Adipose tissue (tissue), 3 donors: ENCODE results near the gene PKD2L2. TPM values are rescaled to one million over a fixed set of nuclear protein-coding genes. Genes with fewer than 3 reads are reported as not detected.
"Not testable (repeated sequence)": the region's sequence is repeated elsewhere in the genome, so short reads cannot be mapped to it uniquely, and the experiment has no call there.

Experiments used
- H3K27ac ChIP-seq: one replicate; pipeline ENCODE4 v1.5.1; 2013; ENCODE audit warnings: low read depth, low read length
- WGBS, 3 donors: extraction: QIAGEN DNeasy Blood & Tissue Kit; methylation state at CpG; one replicate each; pipeline ENCODE4 v1.1.7; 2013; 5-methylcytosine and 5-hydroxymethylcytosine counted together
- polyA plus RNA-seq, 3 donors: library from polyadenylated mRNA; stranded (reverse); fragments of 200-250 nt; gene quantifications; one replicate each; pipeline ENCODE4 v1.2.3, GENCODE V29; 2013
- donor health status: healthy with polysubstance abuse.
- donor health status: Bipolar disorder and iron deficiency.
- donor health status: healthy.

Gene PKD2L2
- polyA plus RNA-seq, 3 donors = 0.06 TPM; not detected in 2

DNA sequence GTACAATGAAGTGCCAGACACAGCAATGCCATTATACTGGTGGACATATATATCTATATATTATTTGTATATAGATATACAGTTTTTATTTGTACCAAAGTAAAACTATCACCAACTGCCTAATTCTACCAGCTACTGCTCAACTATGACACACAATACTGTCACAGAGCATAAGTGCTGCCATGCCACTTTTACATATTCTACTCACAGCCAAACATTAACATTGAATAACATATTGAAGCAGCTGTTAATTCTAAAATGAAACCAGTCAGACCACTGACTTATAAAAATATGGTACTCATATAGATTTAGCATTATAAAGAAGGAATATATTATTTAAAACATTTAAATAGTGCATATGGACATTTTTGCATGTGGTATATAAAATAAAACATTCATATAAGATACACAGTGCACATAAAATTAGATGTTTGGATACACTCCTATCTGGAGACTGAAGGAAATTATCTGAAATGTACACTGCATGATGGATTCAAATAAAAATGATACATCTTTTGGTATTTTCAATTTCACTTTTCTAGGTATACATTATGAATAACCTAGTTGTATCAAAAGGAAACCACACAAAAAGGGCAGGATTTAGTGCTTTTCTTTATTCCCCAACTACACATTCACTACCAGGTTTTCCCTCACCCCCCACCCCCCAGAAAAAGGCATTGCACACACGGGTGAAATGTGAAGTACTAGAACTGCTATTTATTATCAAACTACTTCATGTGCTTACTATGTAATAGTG, 48.9 kb downstream of the PKD2L2 start:
- no peak overlapping the region for H3K27ac ChIP-seq
- WGBS, 3 donors = 78 to 91% (median 80%) methylated on average over 1 of the region's 1 CpG

DNA sequence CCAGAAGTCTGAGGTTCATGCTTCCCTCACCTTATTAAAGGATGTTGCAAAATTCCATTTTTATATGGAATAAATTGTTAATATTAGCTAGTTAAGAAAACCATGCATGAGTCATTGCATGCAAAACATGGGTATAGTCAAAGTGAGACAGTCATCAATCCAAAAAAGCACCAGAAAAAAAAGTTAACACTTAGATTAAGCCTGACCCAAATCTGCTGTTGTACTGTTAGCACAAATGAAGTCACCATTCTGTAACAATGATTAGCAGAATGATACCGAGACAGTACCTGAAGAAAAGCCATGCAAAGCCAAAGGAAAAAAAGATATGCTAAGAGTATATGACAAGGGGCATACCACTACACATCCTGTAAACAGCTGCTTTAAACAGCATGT, 49.5 kb downstream of the PKD2L2 start:
- no peak overlapping the region for H3K27ac ChIP-seq
- 91 to 100% (median 95%) methylated on average over 1 of the region's 1 CpG for WGBS, 3 donors

GRCh38 chr5:137939331-137939730, 50.1 kb downstream of the PKD2L2 start:
- H3K27ac ChIP-seq = no peak overlapping the region
- WGBS, 3 donors = 82 to 91% (median 82%) methylated on average over 7 of the region's 7 CpGs

- WGBS, 3 donors = 96 to 99% (median 98%) methylated on average over 4 of the region's 4 CpGs
- not testable (repeated sequence) for H3K27ac ChIP-seq
Measured at GRCh38 chr5:137944280-137944679, 55.0 kb downstream of the PKD2L2 start.

DNA sequence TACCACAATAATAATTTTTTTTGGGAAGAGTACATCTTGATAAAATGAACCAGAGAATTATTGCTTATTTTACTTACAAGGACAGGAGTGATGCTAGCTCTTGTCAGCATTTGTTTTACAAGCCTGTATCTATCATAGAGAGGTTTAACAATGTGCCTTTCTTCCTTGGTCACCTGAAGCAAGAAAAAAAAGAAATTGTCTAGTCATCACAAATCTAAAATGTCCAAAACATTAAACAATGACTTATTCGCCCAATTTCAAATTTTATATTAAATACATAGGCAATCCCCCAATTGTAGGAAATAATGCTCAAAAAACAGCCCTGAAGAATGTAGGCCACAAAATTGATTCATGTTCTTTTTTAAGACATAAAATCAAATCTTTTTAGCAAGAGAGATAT, 56.6 kb downstream of the PKD2L2 start:
- WGBS, 3 donors = 97% methylated on average over 1 of the region's 1 CpG
- no peak overlapping the region for H3K27ac ChIP-seq

DNA sequence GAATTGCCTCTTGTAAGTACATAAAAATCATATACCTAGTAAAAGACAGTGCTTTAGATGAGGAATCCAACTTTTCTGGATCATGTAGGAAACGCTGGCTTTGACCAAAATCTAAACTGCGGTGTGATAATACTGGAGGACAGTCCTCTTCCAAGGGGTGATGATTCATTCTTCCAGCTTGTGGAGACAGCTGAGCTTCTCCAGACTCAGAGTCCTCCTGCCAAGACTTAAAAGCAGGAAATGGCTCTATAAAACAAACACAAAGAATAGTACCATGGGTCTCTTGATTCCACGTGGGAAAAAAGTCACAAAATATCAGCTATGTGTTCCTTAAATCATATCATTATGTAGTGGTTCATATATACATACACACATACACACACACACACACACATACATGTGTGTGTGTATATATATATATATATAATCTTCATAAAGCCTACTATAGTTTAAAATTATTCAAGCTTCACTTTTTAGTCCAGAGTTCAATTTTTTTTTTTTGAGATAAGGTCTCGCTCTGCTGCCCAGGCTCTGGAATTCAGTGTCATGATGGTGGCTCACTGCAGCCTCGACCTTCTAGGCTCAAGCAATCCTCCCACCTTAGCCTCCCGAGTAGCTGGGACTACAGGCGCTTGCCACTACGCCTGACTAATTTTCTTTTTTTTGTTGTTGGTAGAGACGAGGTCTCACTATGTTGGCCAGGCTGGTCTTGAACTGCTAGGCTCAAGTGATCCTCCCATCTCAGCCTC, 65.0 kb downstream of the PKD2L2 start:
- WGBS, 3 donors = 68 to 90% (median 72%) methylated on average over 9 of the region's 9 CpGs
- no peak overlapping the region for H3K27ac ChIP-seq

DNA sequence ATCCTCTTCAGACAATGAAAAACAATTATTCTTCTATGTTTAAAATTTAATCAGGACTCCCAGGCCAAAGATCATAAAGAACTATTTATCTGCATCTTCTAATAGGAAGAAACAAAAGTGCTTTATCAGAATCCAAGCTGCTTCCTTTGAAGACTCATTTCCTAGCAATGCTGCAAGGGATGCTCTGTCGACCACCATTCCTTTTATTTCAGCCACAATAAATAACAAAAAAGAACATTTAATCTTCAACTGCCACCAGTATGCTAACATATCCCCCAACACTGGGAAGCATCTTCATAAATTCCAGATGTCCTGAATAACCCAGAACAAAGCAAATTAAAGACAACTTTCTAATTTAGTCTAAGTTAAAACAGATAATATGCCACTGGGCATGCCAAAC, 68.7 kb downstream of the PKD2L2 start:
- 41 to 81% (median 47%) methylated on average over 1 of the region's 1 CpG for WGBS, 3 donors
- H3K27ac ChIP-seq = no peak overlapping the region

DNA sequence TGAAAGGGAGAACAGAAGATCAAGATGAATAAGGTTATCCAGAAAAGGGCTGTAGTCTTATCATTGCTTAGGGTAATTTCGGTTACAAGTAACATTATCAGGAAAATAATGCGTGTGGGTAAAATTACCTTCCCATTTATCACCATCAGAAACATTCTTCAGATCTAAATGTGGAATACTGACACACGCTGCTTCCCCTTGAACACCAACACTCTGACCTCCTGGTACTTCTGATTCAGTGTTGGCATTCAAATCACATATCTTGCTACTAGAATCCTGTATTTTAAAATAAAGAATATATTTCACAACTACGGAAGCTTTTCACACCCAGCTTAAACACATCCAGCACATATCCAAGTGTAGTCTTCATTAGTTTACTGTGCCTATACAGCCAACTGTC, 70.2 kb downstream of the PKD2L2 start:
- no peak overlapping the region for H3K27ac ChIP-seq
- WGBS, 3 donors = 84 to 96% (median 90%) methylated on average over 4 of the region's 4 CpGs

- no peak overlapping the region for H3K27ac ChIP-seq
- 64 to 80% (median 76%) methylated on average over 2 of the region's 2 CpGs for WGBS, 3 donors
Measured at GRCh38 chr5:137960141-137960540, 70.9 kb downstream of the PKD2L2 start.

GRCh38 chr5:137960819-137961218, 71.6 kb downstream of the PKD2L2 start:
- 89 to 93% (median 90%) methylated on average over 3 of the region's 3 CpGs for WGBS, 3 donors
- no peak overlapping the region for H3K27ac ChIP-seq

DNA sequence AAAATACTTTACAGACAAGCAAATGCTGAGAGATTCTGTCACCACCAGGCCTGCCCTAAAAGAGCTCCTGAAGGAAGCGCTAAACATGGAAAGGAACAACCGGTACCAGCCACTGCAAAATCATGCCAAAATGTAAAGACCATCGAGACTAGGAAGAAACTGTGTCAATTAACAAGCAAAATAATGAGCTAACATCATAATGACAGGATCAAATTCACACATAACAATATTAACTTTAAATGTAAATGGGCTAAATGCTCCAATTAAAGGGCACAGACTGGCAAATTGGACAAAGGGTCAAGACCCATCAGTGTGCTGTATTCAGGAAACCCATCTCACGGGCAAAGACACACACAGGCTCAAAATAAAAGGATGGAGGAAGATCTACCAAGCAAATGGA, 81.1 kb downstream of the PKD2L2 start:
- H3K27ac ChIP-seq = not testable (repeated sequence)
- 94 to 100% (median 98%) methylated on average over 2 to 3 of the region's 4 CpGs for WGBS, 3 donors

DNA sequence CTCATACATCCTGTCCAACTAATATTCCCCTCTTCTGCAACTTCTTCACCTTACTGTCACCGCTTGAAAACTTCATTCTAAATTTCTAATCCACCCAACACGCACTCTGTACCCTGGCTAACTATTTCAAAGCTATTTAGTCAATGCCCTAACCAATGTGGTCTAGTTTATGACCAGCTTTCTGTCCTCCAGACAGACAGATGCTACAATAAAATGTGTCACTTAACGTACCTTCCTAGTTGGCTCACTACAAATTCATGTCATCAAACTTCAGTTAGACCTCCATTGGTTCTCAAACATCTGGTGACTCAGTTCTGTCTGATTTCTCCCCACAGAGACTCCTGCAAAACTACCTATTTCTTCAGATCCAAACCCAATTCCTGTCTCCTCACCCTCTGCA, 86.0 kb downstream of the PKD2L2 start:
- no peak overlapping the region for H3K27ac ChIP-seq
- 98 to 100% (median 98%) methylated on average over 3 of the region's 3 CpGs for WGBS, 3 donors

DNA sequence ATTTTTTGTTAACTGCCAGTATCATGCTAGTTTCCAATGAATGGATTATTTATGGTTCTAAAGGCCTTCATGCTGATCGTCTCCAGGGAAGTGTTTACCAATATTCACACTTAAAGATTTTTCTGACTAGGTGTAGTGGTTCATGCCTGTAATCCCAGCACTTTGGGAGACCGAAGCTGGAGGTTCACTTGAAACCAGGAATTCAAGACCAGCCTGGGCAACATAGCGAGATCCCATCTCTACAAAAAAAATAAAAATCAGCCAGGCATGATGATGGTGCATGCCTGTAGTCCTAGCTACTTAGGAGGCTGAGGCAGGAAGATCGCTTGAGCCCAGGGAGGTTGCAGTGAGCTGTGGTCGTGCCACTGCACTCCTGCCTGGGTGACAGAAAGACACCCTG, 100.2 kb downstream of the PKD2L2 start:
- WGBS, 3 donors = 91 to 98% (median 98%) methylated on average over 5 of the region's 5 CpGs
- no peak overlapping the region for H3K27ac ChIP-seq

Other genes starting within 250 kb of the PKD2L2 start
- 1 to 10 TPM in 2 of 3 donors, under 1 TPM in 1; 0.90 to 3.3 (median 1.7) TPM for gene KLHL3, start 153.4 kb upstream of the PKD2L2 start, polyA plus RNA-seq
- 10 to 100 TPM; 13.2 to 32.3 (median 29.6) TPM for gene HNRNPA0, start 135.1 kb upstream of the PKD2L2 start, polyA plus RNA-seq
- under 1 TPM; 0.45 to 0.98 (median 0.55) TPM for gene MYOT, start 21.6 kb upstream of the PKD2L2 start, polyA plus RNA-seq
- 10 to 100 TPM in 1 of 3 donors, 1 to 10 TPM in 2; 4.3 to 15.5 (median 9.7) TPM for gene FAM13B, start 143.6 kb downstream of the PKD2L2 start, polyA plus RNA-seq
- not detected for gene WNT8A, start 194.6 kb downstream of the PKD2L2 start, polyA plus RNA-seq
- 1 to 10 TPM; 1.2 to 3.0 (median 2.0) TPM for gene NME5, start 250.0 kb downstream of the PKD2L2 start, polyA plus RNA-seq